Measurements from ENCODE around the gene CLDN20.
"Not testable (repeated sequence)": the region's sequence is repeated elsewhere in the genome, so short reads cannot be mapped to it uniquely, and the experiment has no call there.

The CLDN20 gene

GRCh38 chr6:155311583-155311982 is 47.8 kb downstream of the CLDN20 start:
- DNase-seq (ENCODE audit: low read depth in 2 of 2) = no peak

- not testable (repeated sequence) for DNase-seq (ENCODE audit: low read depth in 2 of 2)
Measured at GRCh38 chr6:155312950-155313349, 49.1 kb downstream of the CLDN20 start.

- no peak for DNase-seq (ENCODE audit: low read depth in 2 of 2)
Measured at GRCh38 chr6:155313602-155314091, 49.8 kb downstream of the CLDN20 start.

GRCh38 chr6:155314092-155314772 is 50.4 kb downstream of the CLDN20 start, which contains the start of gene TFB1M:
Gene TFB1M, minus strand, starts transcription at chr6:155314484. Its CDS starts 56 bp downstream, at chr6:155314428.
- peak; percentile 98 for DNase-seq (ENCODE audit: low read depth in 2 of 2)

- peak; percentile 60 to 66 for DNase-seq (ENCODE audit: low read depth in 2 of 2)
Measured at GRCh38 chr6:155314773-155315515, 51.1 kb downstream of the CLDN20 start.

GRCh38 chr6:155315516-155315871 is 51.7 kb downstream of the CLDN20 start:
- DNase-seq (ENCODE audit: low read depth in 2 of 2) = no peak

GRCh38 chr6:155316419-155316818 is 52.6 kb downstream of the CLDN20 start:
- no peak for DNase-seq (ENCODE audit: low read depth in 2 of 2)

GRCh38 chr6:155317186-155317585 is 53.4 kb downstream of the CLDN20 start:
- DNase-seq (ENCODE audit: low read depth in 2 of 2) = no peak

GRCh38 chr6:155319902-155320301 is 56.1 kb downstream of the CLDN20 start:
- no peak for DNase-seq (ENCODE audit: low read depth in 2 of 2)

- no peak for DNase-seq (ENCODE audit: low read depth in 2 of 2)
Measured at GRCh38 chr6:155324172-155324571, 60.4 kb downstream of the CLDN20 start.

GRCh38 chr6:155324993-155325392 is 61.2 kb downstream of the CLDN20 start:
- DNase-seq (ENCODE audit: low read depth in 2 of 2) = no peak

GRCh38 chr6:155325700-155326516 is 62.1 kb downstream of the CLDN20 start:
- no peak for DNase-seq (ENCODE audit: low read depth in 2 of 2)

All from fibroblast of skin of left quadriceps (primary cell).